H9 (cell line): ENCODE measurements around the gene AKT1S1. TPM values are rescaled to one million over a fixed set of nuclear protein-coding genes. Genes with fewer than 3 reads are reported as not detected.

Experiments used
- DNase-seq: peaks from one replicate; pipeline ENCODE4 v3.0.0-alpha.2; 2017
- H2AFZ ChIP-seq: one replicate; pipeline ENCODE4 v1.6.1; 2013; ENCODE audit warnings: mild to moderate bottlenecking, low read length, control low read depth, moderate library complexity
- H2AK5ac ChIP-seq: 2 replicates; pipeline ENCODE4 v1.6.1; 2013; ENCODE audit warnings: low read length, control low read depth, mixed read lengths; ENCODE audit not compliant: insufficient read length
- H2BK120ac ChIP-seq: one replicate; pipeline ENCODE4 v1.6.1; 2013; ENCODE audit warnings: low read depth, mild to moderate bottlenecking, low read length, control low read depth, inconsistent platforms; ENCODE audit not compliant: poor library complexity, severe bottlenecking
- H2BK12ac ChIP-seq: 2 replicates; pipeline ENCODE4 v1.6.1; 2013; ENCODE audit warnings: low read length, control low read depth, mixed read lengths, low read depth; ENCODE audit not compliant: insufficient read length
- H2BK15ac ChIP-seq: 2 replicates; pipeline ENCODE4 v1.6.1; 2013; ENCODE audit warnings: low read depth, low read length, control low read depth
- H2BK20ac ChIP-seq: one replicate; pipeline ENCODE4 v1.6.1; 2013; ENCODE audit warnings: low read depth, mild to moderate bottlenecking, low read length, control low read depth, inconsistent platforms; ENCODE audit not compliant: poor library complexity, severe bottlenecking
- H2BK5ac ChIP-seq: 2 replicates; pipeline ENCODE4 v1.6.1; 2013; ENCODE audit warnings: low read length, control low read depth, mixed read lengths; ENCODE audit not compliant: insufficient read length
- H3K14ac ChIP-seq: 2 replicates; pipeline ENCODE4 v1.6.1; 2013; ENCODE audit warnings: low read length, control low read depth; ENCODE audit not compliant: insufficient read depth
- H3K18ac ChIP-seq: 2 replicates; pipeline ENCODE4 v1.6.1; 2013; ENCODE audit warnings: low read depth, mild to moderate bottlenecking, mixed read lengths, low read length, control low read depth; ENCODE audit not compliant: insufficient read length
- H3K23ac ChIP-seq: 2 replicates; pipeline ENCODE4 v1.6.1; 2013; ENCODE audit warnings: low read length, control low read depth, mixed read lengths, low read depth; ENCODE audit not compliant: insufficient read length
- H3K23me2 ChIP-seq: 2 replicates; pipeline ENCODE4 v1.6.1; 2013; ENCODE audit warnings: low read depth, mild to moderate bottlenecking, mixed read lengths, low read length, control low read depth; ENCODE audit not compliant: insufficient read length, poor library complexity, severe bottlenecking
- H3K27ac ChIP-seq: 2 replicates; pipeline ENCODE4 v1.5.1; 2013; ENCODE audit warnings: low read length, control low read depth, mixed read lengths, low read depth; ENCODE audit not compliant: insufficient read length
- H3K27me3 ChIP-seq: 2 replicates; pipeline ENCODE4 v1.6.1; 2013; ENCODE audit warnings: low read length, control low read depth, inconsistent platforms; ENCODE audit not compliant: insufficient read depth
- H3K4ac ChIP-seq: 2 replicates; pipeline ENCODE4 v1.6.1; 2013; ENCODE audit warnings: low read depth, mild to moderate bottlenecking, control low read depth, inconsistent platforms, low read length, moderate library complexity
- H3K4me1 ChIP-seq: 2 replicates; pipeline ENCODE4 v1.6.1; 2013; ENCODE audit warnings: low read length, control low read depth, inconsistent platforms; ENCODE audit not compliant: insufficient read depth
- H3K4me2 ChIP-seq: 2 replicates; pipeline ENCODE4 v1.6.1; 2013; ENCODE audit warnings: low read length, control low read depth, mixed read lengths; ENCODE audit not compliant: insufficient read length, insufficient read depth
- H3K56ac ChIP-seq: 2 replicates; pipeline ENCODE4 v1.6.1; 2013; ENCODE audit warnings: low read depth, mild to moderate bottlenecking, mixed read lengths, low read length, control low read depth; ENCODE audit not compliant: insufficient read length
- H3K79me1 ChIP-seq: 2 replicates; pipeline ENCODE4 v1.6.1; 2013; ENCODE audit warnings: low read depth, mild to moderate bottlenecking, moderate library complexity, low read length, control low read depth, inconsistent platforms; ENCODE audit not compliant: insufficient read depth, poor library complexity, severe bottlenecking
- H3K79me2 ChIP-seq: 2 replicates; pipeline ENCODE4 v1.6.1; 2013; ENCODE audit warnings: low read length, control low read depth, inconsistent platforms; ENCODE audit not compliant: insufficient read depth
- H3K9ac ChIP-seq: 2 replicates; pipeline ENCODE4 v1.6.1; 2013; ENCODE audit warnings: low read length, control low read depth, mixed read lengths; ENCODE audit not compliant: insufficient read length; ENCODE audit errors: extremely low read depth
- H3K9me3 ChIP-seq: one replicate; pipeline ENCODE4 v1.6.1; 2013; ENCODE audit warnings: low read depth, low read length, inconsistent platforms; ENCODE audit not compliant: control insufficient read depth
- H3T11ph ChIP-seq: one replicate; pipeline ENCODE4 v1.6.1; 2013; ENCODE audit warnings: mild to moderate bottlenecking, low read length, control low read depth, inconsistent platforms
- H4K20me1 ChIP-seq: one replicate; pipeline ENCODE4 v1.6.1; 2013; ENCODE audit not compliant: control insufficient read depth, insufficient read length, insufficient read depth
- H4K5ac ChIP-seq: 2 replicates; pipeline ENCODE4 v1.6.1; 2013; ENCODE audit warnings: low read depth, mild to moderate bottlenecking, mixed read lengths, low read length, control low read depth; ENCODE audit not compliant: insufficient read length
- H4K8ac ChIP-seq: replicated peaks from 2 replicates; pipeline ENCODE4 v1.6.1; 2013; ENCODE audit warnings: low read length, control low read depth, mixed read lengths, low read depth; ENCODE audit not compliant: insufficient read length
- H4K91ac ChIP-seq: 2 replicates; pipeline ENCODE4 v1.6.1; 2013; ENCODE audit warnings: low read depth, mild to moderate bottlenecking, moderate library complexity, mixed read lengths, low read length, control low read depth; ENCODE audit not compliant: insufficient read length
- H3K27ac Mint-ChIP-seq, 3 experiments: 2 replicates in 2 of 3; 3 replicates in 1 of 3; pipeline ENCODE4 v1.8.0; 2020 to 2021; ENCODE audit warnings: mixed read lengths in 3 of 3, mild to moderate bottlenecking in 1 of 3, moderate library complexity in 1 of 3
- H3K27me3 Mint-ChIP-seq: 2 replicates; pipeline ENCODE4 v1.8.0; 2021; ENCODE audit warnings: low read depth, mild to moderate bottlenecking, moderate library complexity, mixed read lengths
- H3K36me3 Mint-ChIP-seq, 3 experiments: 2 replicates in 2 of 3; 3 replicates in 1 of 3; pipeline ENCODE4 v1.8.0; 2020 to 2021; ENCODE audit warnings: low read depth in 3 of 3, mixed read lengths in 3 of 3; ENCODE audit not compliant: insufficient read depth in 1 of 3
- H3K4me1 Mint-ChIP-seq, 2 experiments: 2 replicates each; pipeline ENCODE4 v1.8.0; 2020; ENCODE audit warnings: mixed read lengths in 2 of 2
- H3K4me3 Mint-ChIP-seq, 2 experiments: 2 replicates in 1 of 2; 3 replicates in 1 of 2; pipeline ENCODE4 v1.8.0; 2020 to 2021; ENCODE audit warnings: mild to moderate bottlenecking in 2 of 2, mixed read lengths in 2 of 2, moderate library complexity in 1 of 2
- H3K9me3 Mint-ChIP-seq, 2 experiments: 2 replicates in 1 of 2; 3 replicates in 1 of 2; pipeline ENCODE4 v1.8.0; 2020; ENCODE audit warnings: mild to moderate bottlenecking in 2 of 2, mixed read lengths in 2 of 2, moderate library complexity in 1 of 2
- CTCF ChIP-seq: fragments of 200-600 bp; sonication (generic); conservative IDR thresholded peaks from 3 replicates; pipeline ENCODE4 v1.8.0; 2021; ENCODE audit warnings: antibody characterized with exemption, mild to moderate bottlenecking
- WGBS: extraction: QIAGEN DNeasy Blood & Tissue Kit; methylation state at CpG from one replicate; pipeline ENCODE4 v1.1.7; 2013; ENCODE audit warnings: missing lambda C conversion rate, low lambda C conversion rate, mixed read lengths; ENCODE audit not compliant: insufficient read length; ENCODE audit errors: extremely low coverage; 5-methylcytosine and 5-hydroxymethylcytosine counted together
- total RNA-seq: library from RNA; stranded (reverse); gene quantifications from 2 replicates; pipeline ENCODE4 v1.2.1, GENCODE V29; 2021

AKT1S1 gene
- total RNA-seq, 1 experiment from 2014 or later, result 43.5 TPM

GRCh38 chr19:49890349-49891311 lies 13.5 kb upstream of the AKT1S1 start:
- H2BK120ac ChIP-seq, result no peak overlapping the region
- peaks cover 3% of the 10 kb centered on the region for H3K23me2 ChIP-seq
- no peak overlapping the region for H2BK15ac ChIP-seq
- peak; percentile 40; the same call in 2 of the 3 replicates for TF ChIP-seq CTCF
- no peaks in the 10 kb centered on the region; the same call in 1 of the 2 replicates for H3K27me3 ChIP-seq
- no peak overlapping the region for H3K4ac ChIP-seq
- peaks cover 5% of the 10 kb centered on the region for H4K20me1 ChIP-seq
- no peaks in the 10 kb centered on the region for H3K79me2 ChIP-seq
- peaks cover 14 to 19% (median 16%) of the 10 kb centered on the region in 3 experiments for H3K36me3 Mint-ChIP-seq
- H2BK5ac ChIP-seq, result no peak overlapping the region
- peak; percentile 88 for DNase-seq
- peaks cover 42% of the 10 kb centered on the region for H3K27me3 Mint-ChIP-seq
- peak overlapping the region; percentile 54 to 81 for H3K4me3 Mint-ChIP-seq
- no peak overlapping the region for H4K91ac ChIP-seq
- no peak overlapping the region for H2AFZ ChIP-seq
- H4K8ac ChIP-seq, result no peak overlapping the region
- H3K79me1 ChIP-seq, result no peaks in the 10 kb centered on the region
- 0 out of 2 replicates have a peak overlapping the region, but pooled peaks have one; percentile 68 for H3K14ac ChIP-seq
- H3K27ac Mint-ChIP-seq, result peak overlapping the region; percentile 85 to 97 (median 96); a peak in 6 of 7 replicates
- peaks cover 3 to 21% of the 10 kb centered on the region in 2 experiments; a peak in 3 of 4 replicates for H3K4me1 Mint-ChIP-seq
- H3K9me3 ChIP-seq, result no peaks in the 10 kb centered on the region
- H4K5ac ChIP-seq, result no peak overlapping the region
- H2BK12ac ChIP-seq, result no peak overlapping the region
- H2AK5ac ChIP-seq, result no peak overlapping the region
- no peak overlapping the region for H3K27ac ChIP-seq
- H3K18ac ChIP-seq, result peak overlapping the region; percentile 22
- no peak overlapping the region for H3K23ac ChIP-seq
- peaks cover 0 to 11% of the 10 kb centered on the region in 2 experiments; a peak in 1 of 5 replicates for H3K9me3 Mint-ChIP-seq
- no peak overlapping the region for H3K56ac ChIP-seq
- no peak overlapping the region for H3T11ph ChIP-seq
- no peak overlapping the region for H3K9ac ChIP-seq
- no CpG with 5 or more reads among the region's 69 CpGs for WGBS
- H3K4me2 ChIP-seq, result peak overlapping the region; percentile 28
- no peak overlapping the region for H2BK20ac ChIP-seq
- H3K4me1 ChIP-seq, result no peaks in the 10 kb centered on the region
